ACHN (cell line): ENCODE measurements around the gene IFIT1B.
"Not testable (repeated sequence)": the region's sequence is repeated elsewhere in the genome, so short reads cannot be mapped to it uniquely, and the experiment has no call there.

ENCODE experiments used
- DNase-seq: peaks from one replicate; pipeline ENCODE4 v3.0.0-alpha.2; 2015
- in situ Hi-C: cut with HindIII; loops from 2 replicates; pipeline ENCODE4 v1.10.0; 2017; ENCODE audit warnings: low sequenced_read_pairs, low pct_ligation_motif_present, low pct_unique_long_range_greater_than_20kb

IFIT1B gene

DNA sequence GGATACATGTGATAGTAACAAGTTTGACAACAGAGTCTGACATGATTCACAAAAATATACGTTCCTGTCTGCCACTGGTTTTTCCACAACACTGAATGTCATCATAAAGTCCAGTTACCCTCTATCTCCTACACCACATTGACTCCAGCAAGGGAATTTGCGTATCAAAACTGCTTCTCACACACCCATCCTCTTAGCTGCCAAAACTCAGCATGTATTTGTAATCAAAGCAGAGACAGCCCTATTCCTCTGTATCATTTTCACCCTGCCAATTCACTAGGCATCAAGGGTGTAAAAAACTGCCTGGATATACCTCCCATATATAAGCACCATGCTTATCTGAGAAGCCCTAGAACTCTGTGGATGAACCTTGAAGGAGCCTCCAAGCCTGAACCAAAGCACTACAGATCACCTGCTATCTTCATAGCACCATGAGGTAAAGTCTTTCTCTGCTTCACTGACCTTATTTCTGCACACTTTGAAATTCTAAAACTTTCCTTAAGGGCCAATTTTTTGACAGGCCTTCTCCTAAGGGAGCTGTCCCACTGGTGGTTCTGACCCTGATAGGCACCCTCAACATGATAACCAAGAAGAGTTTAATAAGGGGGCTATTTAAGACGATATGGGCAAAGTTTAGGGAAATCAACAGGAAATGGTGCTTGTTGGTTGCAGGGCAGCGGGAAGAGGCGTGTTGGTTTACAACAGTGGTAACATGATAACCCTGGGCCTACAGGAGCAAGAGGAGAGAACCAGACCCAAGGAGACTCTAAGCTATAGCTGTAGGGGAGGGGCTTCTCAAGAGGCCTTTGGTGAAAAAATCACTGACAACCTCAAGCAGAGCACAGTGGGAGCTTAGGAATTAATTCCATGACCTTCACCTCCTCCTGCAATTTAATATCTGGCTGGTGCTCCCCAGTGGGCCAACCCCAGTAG is at the start of gene IFIT1B:
Gene IFIT1B, plus strand, starts transcription at position 352 of the 933 bp plus-strand sequence. Its CDS starts 80 bp downstream, at position 432.
- in situ Hi-C loops = no loop called here
- no peak for DNase-seq

DNA sequence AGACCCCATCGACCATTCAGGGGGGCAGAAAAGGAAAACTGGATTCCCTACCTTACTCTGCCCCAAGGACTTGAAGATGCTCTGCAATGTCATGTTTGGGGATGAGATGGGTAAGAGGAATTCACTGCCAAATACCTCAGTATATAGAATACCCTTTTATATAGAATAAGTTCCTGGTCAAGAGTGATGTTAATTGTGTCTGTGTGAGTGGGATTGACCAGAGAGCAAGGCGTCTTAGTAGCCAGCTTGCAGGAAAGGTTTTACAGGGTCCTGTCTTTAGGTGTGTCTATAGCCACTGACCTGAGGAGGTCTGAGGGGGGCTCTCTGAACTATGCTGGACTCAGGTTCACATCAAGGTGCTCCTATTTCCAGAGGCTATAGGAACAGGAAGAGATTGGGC is 48.7 kb upstream of the IFIT1B start:
- in situ Hi-C loops = no loop called here
- no peak for DNase-seq

DNA sequence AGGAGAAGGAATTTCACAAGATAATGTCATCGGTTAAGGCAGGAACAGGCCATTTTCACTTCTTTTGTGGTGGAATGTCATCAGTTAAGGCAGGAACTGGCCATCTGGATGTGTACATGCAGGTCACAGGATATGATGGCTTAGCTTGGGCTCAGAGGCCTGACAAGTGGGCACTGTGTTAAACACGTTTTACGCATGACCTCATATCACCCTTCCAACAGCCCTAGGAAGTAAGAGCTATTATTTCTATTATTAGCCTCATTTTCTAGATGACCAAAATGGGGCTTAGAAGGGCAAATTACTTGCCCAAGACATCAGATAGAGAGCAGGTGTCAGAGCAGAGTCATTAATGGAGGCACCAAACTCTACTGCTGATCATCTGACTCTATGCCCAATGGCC is 47.8 kb upstream of the IFIT1B start:
- in situ Hi-C loops, DNase-seq: not testable (repeated sequence)

GRCh38 chr10:89330537-89331212 is 47.2 kb upstream of the IFIT1B start:
- DNase-seq = no peak
- in situ Hi-C loops = no loop called here

- in situ Hi-C loops = not testable (repeated sequence)
Observed at GRCh38 chr10:89331487-89332122, 46.3 kb upstream of the IFIT1B start.

GRCh38 chr10:89332123-89332633 is 45.7 kb upstream of the IFIT1B start:
- peak; percentile 82 for DNase-seq
- in situ Hi-C loops = no loop called here

More at GRCh38 chr10:89331487-89332122, 46.3 kb upstream of the IFIT1B start:
- not testable (repeated sequence) for DNase-seq

- in situ Hi-C loops = no loop called here
- no peak for DNase-seq
Observed at GRCh38 chr10:89335226-89335625, 42.6 kb upstream of the IFIT1B start.

- in situ Hi-C loops = no loop called here
- no peak for DNase-seq
Observed at GRCh38 chr10:89336241-89336640, 41.6 kb upstream of the IFIT1B start.

GRCh38 chr10:89337484-89337883 is 40.4 kb upstream of the IFIT1B start:
- peak; percentile 73 for DNase-seq
- in situ Hi-C loops = no loop called here

DNA sequence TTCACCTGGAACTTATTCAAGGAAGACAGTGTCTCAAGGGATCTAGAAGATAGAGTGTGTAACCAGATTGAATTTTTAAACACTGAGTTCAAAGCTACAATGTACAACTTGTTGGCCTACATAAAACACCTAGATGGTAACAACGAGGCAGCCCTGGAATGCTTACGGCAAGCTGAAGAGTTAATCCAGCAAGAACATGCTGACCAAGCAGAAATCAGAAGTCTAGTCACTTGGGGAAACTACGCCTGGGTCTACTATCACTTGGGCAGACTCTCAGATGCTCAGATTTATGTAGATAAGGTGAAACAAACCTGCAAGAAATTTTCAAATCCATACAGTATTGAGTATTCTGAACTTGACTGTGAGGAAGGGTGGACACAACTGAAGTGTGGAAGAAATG is 39.1 kb upstream of the IFIT1B start:
- in situ Hi-C loops = no loop called here
- DNase-seq = no peak

GRCh38 chr10:89339875-89340274 is 38.0 kb upstream of the IFIT1B start:
- in situ Hi-C loops = no loop called here
- DNase-seq = no peak

- DNase-seq = no peak
- in situ Hi-C loops = no loop called here
Observed at GRCh38 chr10:89341649-89342048, 36.2 kb upstream of the IFIT1B start.

DNA sequence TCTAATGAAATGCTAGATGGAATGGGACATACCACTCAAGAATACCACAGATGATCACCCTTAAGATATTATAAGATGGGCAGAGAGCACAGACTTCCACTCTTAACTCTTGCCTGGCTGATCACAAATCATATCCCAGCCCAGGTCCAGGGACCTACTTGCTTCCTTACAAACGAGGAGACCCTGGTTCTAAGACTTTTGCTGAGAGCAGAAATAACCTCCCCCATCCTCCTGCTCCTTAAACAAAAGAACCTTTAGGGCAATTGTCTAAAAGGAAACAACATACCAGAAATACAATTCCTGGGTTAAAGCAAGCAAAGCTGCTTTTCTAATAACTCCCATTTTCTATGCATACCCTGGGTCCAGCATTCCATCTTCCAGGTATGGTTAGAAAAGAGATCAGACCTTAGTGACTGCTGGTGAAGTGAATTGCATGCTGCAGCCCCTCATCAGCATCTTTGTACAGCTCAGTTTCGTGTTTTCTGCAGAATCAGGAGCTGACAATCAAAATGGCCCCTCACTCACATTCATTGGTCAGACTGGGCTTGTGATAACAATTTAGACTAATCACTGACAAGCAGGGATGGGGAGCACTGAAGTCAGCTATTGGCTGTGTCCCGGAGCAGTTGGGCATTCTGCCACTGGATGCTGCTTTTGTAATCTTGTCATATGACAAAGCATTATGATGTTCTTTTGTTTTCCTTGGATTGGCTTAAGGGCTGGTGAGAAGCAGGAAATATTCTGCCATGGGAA is 35.5 kb upstream of the IFIT1B start:
- in situ Hi-C loops = no loop called here
- DNase-seq = peak; percentile 36

DNA sequence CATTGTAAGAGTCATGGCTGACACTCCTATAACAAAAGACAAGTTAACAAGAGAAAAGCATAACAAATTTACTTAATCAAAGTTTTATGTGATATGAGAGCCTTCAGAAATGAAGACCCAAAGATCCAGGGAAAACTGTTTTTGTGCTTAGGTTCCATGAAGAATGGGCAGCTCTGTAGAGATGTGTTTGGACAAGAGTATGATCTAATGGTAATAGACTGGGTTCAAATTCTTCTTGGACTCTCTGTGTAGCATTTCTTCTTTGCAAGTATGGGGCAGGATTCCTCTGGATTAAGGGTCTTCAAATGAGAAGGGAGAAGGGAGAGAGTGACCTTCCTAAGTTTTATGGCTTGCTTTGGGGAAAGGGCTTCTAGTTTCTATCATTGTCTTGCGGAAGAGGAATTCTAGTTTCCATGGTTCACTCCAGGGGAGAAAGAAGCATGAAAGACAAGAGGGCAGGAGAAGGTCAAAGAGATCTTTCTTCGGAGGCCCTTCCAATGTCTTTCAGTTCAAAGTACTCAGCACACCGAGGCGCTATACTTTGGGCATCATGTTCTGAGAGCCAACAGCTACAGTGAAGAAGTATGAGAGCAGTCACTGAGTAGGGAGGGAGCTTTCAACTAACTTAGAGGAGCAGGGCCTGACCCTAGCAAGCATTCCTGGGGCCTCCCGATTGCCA is 34.6 kb upstream of the IFIT1B start:
- in situ Hi-C loops = no loop called here
- no peak for DNase-seq

DNA sequence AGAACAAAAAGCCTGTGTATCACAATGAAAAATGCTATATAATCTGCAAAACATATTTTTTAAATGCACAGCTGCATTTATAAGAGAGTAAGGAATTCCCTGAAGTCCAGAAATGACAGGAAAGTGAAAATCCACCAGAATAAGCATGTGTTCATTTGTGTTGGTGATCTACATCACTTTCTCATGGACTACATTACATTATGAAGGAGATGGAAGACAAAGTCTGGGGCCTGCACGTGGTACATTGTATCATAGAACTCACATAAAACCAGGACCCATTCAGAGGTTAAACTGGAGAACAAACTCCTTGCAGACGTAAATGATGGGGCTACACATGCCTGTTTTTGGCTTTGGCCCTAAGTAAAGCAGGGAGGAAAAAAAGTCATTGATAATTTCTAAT is 33.7 kb upstream of the IFIT1B start:
- DNase-seq = no peak
- in situ Hi-C loops = no loop called here

- in situ Hi-C loops = no loop called here
- no peak for DNase-seq
Observed at GRCh38 chr10:89345367-89346000, 32.4 kb upstream of the IFIT1B start.

GRCh38 chr10:89346405-89347254 is 31.2 kb upstream of the IFIT1B start:
- in situ Hi-C loops = no loop called here
- DNase-seq = no peak
